CD4-positive, alpha-beta T cell treated with Interleukin-6 at 100 ng/mL for 8 hours (primary cell): ENCODE measurements around the gene RBP2.
"Not testable (repeated sequence)": the region's sequence is repeated elsewhere in the genome, so short reads cannot be mapped to it uniquely, and the experiment has no call there.

ENCODE experiments used
- DNase-seq: peaks from one replicate; pipeline ENCODE4 v3.0.0-alpha.2; 2020; ENCODE audit warnings: mixed read lengths, low spot score

Gene RBP2

GRCh38 chr3:139441656-139442055 is 34.7 kb downstream of the RBP2 start:
- no peak for DNase-seq

- no peak for DNase-seq
Observed at GRCh38 chr3:139440639-139441556, 35.4 kb downstream of the RBP2 start.

- DNase-seq: no peak
Observed at GRCh38 chr3:139439278-139439677, 37.0 kb downstream of the RBP2 start.

- DNase-seq: no peak
Observed at GRCh38 chr3:139434764-139435307, 41.5 kb downstream of the RBP2 start.

- DNase-seq: no peak
Observed at GRCh38 chr3:139434228-139434627, 42.1 kb downstream of the RBP2 start.

- no peak for DNase-seq
Observed at GRCh38 chr3:139433089-139433488, 43.2 kb downstream of the RBP2 start.

GRCh38 chr3:139430493-139430892 is 45.8 kb downstream of the RBP2 start:
- no peak for DNase-seq

GRCh38 chr3:139427283-139428060 is 48.8 kb downstream of the RBP2 start:
- DNase-seq: peak; percentile 33

GRCh38 chr3:139425745-139426400 is 50.4 kb downstream of the RBP2 start:
- DNase-seq: no peak

- DNase-seq: no peak
Observed at GRCh38 chr3:139423232-139423631, 53.1 kb downstream of the RBP2 start.

GRCh38 chr3:139421460-139421859 is 54.9 kb downstream of the RBP2 start:
- DNase-seq: no peak

GRCh38 chr3:139421040-139421439 is 55.3 kb downstream of the RBP2 start:
- no peak for DNase-seq

- no peak for DNase-seq
Observed at GRCh38 chr3:139418144-139418543, 58.2 kb downstream of the RBP2 start.

GRCh38 chr3:139416275-139416674 is 60.0 kb downstream of the RBP2 start:
- no peak for DNase-seq

- no peak for DNase-seq
Observed at GRCh38 chr3:139414608-139415224, 61.6 kb downstream of the RBP2 start.

GRCh38 chr3:139412891-139413290 is 63.4 kb downstream of the RBP2 start:
- DNase-seq: not testable (repeated sequence)
